Inflammatory macrophage treated with lipopolysaccharide for 4 hours (primary cell): ENCODE data around the gene GAPDH.
"Not testable (repeated sequence)": the region's sequence is repeated elsewhere in the genome, so short reads cannot be mapped to it uniquely, and the experiment has no call there.

Source experiments
- DNase-seq: peaks from one replicate; pipeline ENCODE4 v3.0.0-alpha.2; 2020

The GAPDH gene

GRCh38 chr12:6547987-6548386, 13.7 kb downstream of the GAPDH start:
- DNase-seq: no peak

GRCh38 chr12:6548556-6548955, 14.2 kb downstream of the GAPDH start:
- DNase-seq: no peak

GRCh38 chr12:6548966-6549683, 14.8 kb downstream of the GAPDH start:
- peak; percentile 82 for DNase-seq

- no peak for DNase-seq
Observed at GRCh38 chr12:6549684-6550151, 15.4 kb downstream of the GAPDH start.

GRCh38 chr12:6550294-6551062, 16.2 kb downstream of the GAPDH start:
- DNase-seq: peak; percentile 79

- no peak for DNase-seq
Observed at GRCh38 chr12:6551063-6551461, 16.7 kb downstream of the GAPDH start.

GRCh38 chr12:6551496-6552139, 17.3 kb downstream of the GAPDH start:
- DNase-seq: peak; percentile 64

GRCh38 chr12:6552140-6552551, 17.8 kb downstream of the GAPDH start:
- no peak for DNase-seq

GRCh38 chr12:6553051-6553868, 18.9 kb downstream of the GAPDH start:
- DNase-seq: no peak

- peak; percentile 66 for DNase-seq
Observed at GRCh38 chr12:6554168-6555017, 20.1 kb downstream of the GAPDH start.

GRCh38 chr12:6555018-6555691, 20.8 kb downstream of the GAPDH start:
- DNase-seq: peak; percentile 54

GRCh38 chr12:6556496-6556817, 22.1 kb downstream of the GAPDH start:
- not testable (repeated sequence) for DNase-seq

GRCh38 chr12:6556857-6557256, 22.5 kb downstream of the GAPDH start:
- no peak for DNase-seq

GRCh38 chr12:6558014-6558760, 23.9 kb downstream of the GAPDH start:
- DNase-seq: peak; percentile 77

- DNase-seq: no peak
Observed at GRCh38 chr12:6559500-6559899, 25.2 kb downstream of the GAPDH start.

GRCh38 chr12:6560501-6561205, 26.3 kb downstream of the GAPDH start:
- no peak for DNase-seq

- DNase-seq: no peak
Observed at GRCh38 chr12:6562881-6563280, 28.6 kb downstream of the GAPDH start.

- peak; percentile 66 for DNase-seq
Observed at GRCh38 chr12:6563448-6564050, 29.2 kb downstream of the GAPDH start.

GRCh38 chr12:6567112-6567670, 32.9 kb downstream of the GAPDH start:
- DNase-seq: peak; percentile 33
